Small intestine (tissue), 7 donors: ENCODE results near the gene MBD5. TPM values are rescaled to one million over a fixed set of nuclear protein-coding genes. Genes with fewer than 3 reads are reported as not detected.
A peak's percentile ranks its signal among the peaks of the same experiment; 100 is the strongest.

Experiments
- DNase-seq, 2 donors: peaks; one replicate each; pipeline versions ENCODE4 v3.0.0 to v3.0.0-alpha.2; 2013
- FAIRE-seq: peaks from 2 replicates; lab custom pipeline; 2012; peaks lifted over from hg19 to GRCh38; lab: Jason Lieb, UNC
- H3K27ac ChIP-seq, 3 donors: one replicate each; pipeline ENCODE4 v1.5.1; 2013; ENCODE audit warnings: low read length in 2 of 3, mild to moderate bottlenecking in 2 of 3, control low read depth in 1 of 3, inconsistent platforms in 1 of 3, low read depth in 1 of 3, moderate library complexity in 1 of 3
- H3K27me3 ChIP-seq, 3 donors: one replicate each; pipeline ENCODE4 v1.6.1; 2013; ENCODE audit warnings: low read length in 3 of 3, inconsistent platforms in 1 of 3; ENCODE audit not compliant: control insufficient read depth in 3 of 3, insufficient read depth in 3 of 3
- H3K36me3 ChIP-seq, 3 donors: one replicate each; pipeline ENCODE4 v1.6.1; 2013; ENCODE audit warnings: low read length in 3 of 3, inconsistent platforms in 1 of 3, low read depth in 1 of 3, mild to moderate bottlenecking in 1 of 3, moderate library complexity in 1 of 3; ENCODE audit not compliant: control insufficient read depth in 3 of 3, insufficient read depth in 2 of 3
- H3K4me1 ChIP-seq, 3 donors: one replicate each; pipeline ENCODE4 v1.6.1; 2013; ENCODE audit warnings: low read length in 2 of 3, inconsistent platforms in 1 of 3, low read depth in 1 of 3, mild to moderate bottlenecking in 1 of 3, moderate library complexity in 1 of 3; ENCODE audit not compliant: control insufficient read depth in 3 of 3, insufficient read depth in 2 of 3
- H3K4me3 ChIP-seq, 3 donors: one replicate each; pipeline ENCODE4 v1.5.1; 2013; ENCODE audit warnings: low read length in 3 of 3, control low read depth in 1 of 3, inconsistent platforms in 1 of 3, low read depth in 1 of 3, mild to moderate bottlenecking in 1 of 3, moderate library complexity in 1 of 3
- H3K9me3 ChIP-seq, 2 donors: one replicate each; pipeline ENCODE4 v1.6.1; 2013; ENCODE audit warnings: low read depth in 1 of 2, low read length in 1 of 2; ENCODE audit not compliant: control insufficient read depth in 2 of 2, insufficient read depth in 1 of 2
- WGBS, 3 donors: extraction: QIAGEN DNeasy Blood & Tissue Kit; methylation state at CpG; one replicate each; pipeline ENCODE4 v1.1.7; 2013; 5-methylcytosine and 5-hydroxymethylcytosine counted together
- polyA plus RNA-seq, 4 donors: library from polyadenylated mRNA; stranded (reverse) in 3 of 4; unstranded in 1 of 4; fragments of 200-250 nt in 3 of 4; fragments of 120-200 nt in 1 of 4; gene quantifications; one replicate each; pipeline versions ENCODE4 v1.2.1 to v1.2.3, GENCODE V29; 2013
- donor health status: healthy with polysubstance abuse.
- donor health status: control.
- donor health status: control.
- donor health status: Bipolar disorder and iron deficiency.
- donor health status: healthy.

MBD5 gene
- polyA plus RNA-seq, 4 donors = 2.7 to 19.2 (median 4.7) TPM

GRCh38 chr2:148013876-148014275 is 7.0 kb upstream of the MBD5 start:
- no peak for FAIRE-seq
- Histone ChIP-seq H3K36me3 (no peaks in the 10 kb centered on the region), H3K9me3 (peaks cover 0 to 6% of the 10 kb centered on the region in 2 donors), H3K27ac (no peak overlapping the region), H3K27me3 (no peaks in the 10 kb centered on the region), H3K4me1 (no peaks in the 10 kb centered on the region), H3K4me3 (no peak overlapping the region)
- no peak for DNase-seq
- WGBS, 3 donors = 90 to 91% (median 91%) methylated on average over 2 of the region's 2 CpGs

GRCh38 chr2:148014616-148015015 is 6.3 kb upstream of the MBD5 start:
- Histone ChIP-seq H3K9me3 (peaks cover 0 to 5% of the 10 kb centered on the region in 2 donors), H3K27ac (no peak overlapping the region), H3K36me3 (no peaks in the 10 kb centered on the region), H3K4me3 (no peak overlapping the region), H3K4me1 (peaks cover 0 to 3% (median 0%) of the 10 kb centered on the region in 3 donors), H3K27me3 (no peaks in the 10 kb centered on the region)
- FAIRE-seq (peak; percentile 41), DNase-seq (no peak)
- WGBS, 3 donors = 79 to 88% (median 82%) methylated on average over 5 of the region's 5 CpGs

GRCh38 chr2:148020111-148021058 is 506 bp upstream of the MBD5 start, which contains the start of gene ORC4:
ORC4 (minus strand) TSS chr2:148020737; CDS start chr2:147975958, 44,779 bp downstream.
- no peaks in the 10 kb centered on the region for H3K36me3 ChIP-seq
- no peak for FAIRE-seq
- peaks cover 0 to 3% (median 0%) of the 10 kb centered on the region in 3 donors for H3K4me1 ChIP-seq
- H3K27me3 ChIP-seq = no peaks in the 10 kb centered on the region
- peak within 1 kb of the TSS; percentile 75 to 94 (median 88) for H3K4me3 ChIP-seq
- 0 to 1% (median 0%) methylated on average over 44 to 52 of the region's 52 CpGs for WGBS, 3 donors
- H3K9me3 ChIP-seq = no peaks in the 10 kb centered on the region
- peak; percentile 100 for DNase-seq
- H3K27ac ChIP-seq = peak within 1 kb of the TSS; percentile 85 to 96 (median 94)

- no peaks in the 10 kb centered on the region for H3K36me3 ChIP-seq
- peak in 1 of 2 donors; percentile 6 for DNase-seq
- FAIRE-seq = no peak
- WGBS, 3 donors = 2 to 5% (median 3%) methylated on average over 3 of the region's 3 CpGs
- no peaks in the 10 kb centered on the region for H3K9me3 ChIP-seq
- H3K4me1 ChIP-seq = peaks cover 0 to 3% (median 0%) of the 10 kb centered on the region in 3 donors
- peak overlapping the region; percentile 85 to 96 (median 94) for H3K27ac ChIP-seq
- no peaks in the 10 kb centered on the region for H3K27me3 ChIP-seq
- peak overlapping the region; percentile 61 to 94 (median 88) for H3K4me3 ChIP-seq
These were observed 995 bp downstream of the MBD5 start for GRCh38 chr2:148021886-148022285.

- Histone ChIP-seq H3K4me3 (peak overlapping the region in 2 of 3 donors; percentile 61 to 94), H3K27me3 (no peaks in the 10 kb centered on the region), H3K27ac (peak overlapping the region in 1 of 3 donors; percentile 96), H3K4me1 (peaks cover 0 to 3% (median 0%) of the 10 kb centered on the region in 3 donors), H3K9me3 (no peaks in the 10 kb centered on the region), H3K36me3 (no peaks in the 10 kb centered on the region)
- no peak for DNase-seq
- FAIRE-seq = no peak
- WGBS, 3 donors = 17 to 26% (median 18%) methylated on average over 1 of the region's 1 CpG
These were observed 1.5 kb downstream of the MBD5 start for GRCh38 chr2:148022351-148022750.

- no peaks in the 10 kb centered on the region for H3K27me3 ChIP-seq
- no peak overlapping the region for H3K4me3 ChIP-seq
- H3K9me3 ChIP-seq = no peaks in the 10 kb centered on the region
- H3K4me1 ChIP-seq = peaks cover 0 to 3% (median 0%) of the 10 kb centered on the region in 3 donors
- WGBS, 3 donors = 74 to 93% (median 86%) methylated on average over 2 of the region's 2 CpGs
- H3K36me3 ChIP-seq = no peaks in the 10 kb centered on the region
- DNase-seq (no peak), FAIRE-seq (no peak)
- H3K27ac ChIP-seq = no peak overlapping the region
These were observed 2.0 kb downstream of the MBD5 start for GRCh38 chr2:148022882-148023281.

GRCh38 chr2:148023861-148024260 is 3.0 kb downstream of the MBD5 start:
- peak in 1 of 2 donors; percentile 5 for DNase-seq
- Histone ChIP-seq H3K9me3 (no peaks in the 10 kb centered on the region), H3K4me1 (peaks cover 0 to 3% (median 0%) of the 10 kb centered on the region in 3 donors), H3K4me3 (no peak overlapping the region), H3K36me3 (no peaks in the 10 kb centered on the region), H3K27ac (no peak overlapping the region), H3K27me3 (no peaks in the 10 kb centered on the region)
- FAIRE-seq = no peak

GRCh38 chr2:148026573-148026972 is 5.7 kb downstream of the MBD5 start:
- no peak for FAIRE-seq

More at GRCh38 chr2:148026573-148026972, 5.7 kb downstream of the MBD5 start:
- 93 to 100% (median 98%) methylated on average over 2 of the region's 2 CpGs for WGBS, 3 donors
- Histone ChIP-seq H3K27ac (no peak overlapping the region), H3K4me3 (no peak overlapping the region), H3K9me3 (no peaks in the 10 kb centered on the region), H3K4me1 (no peaks in the 10 kb centered on the region), H3K27me3 (no peaks in the 10 kb centered on the region), H3K36me3 (no peaks in the 10 kb centered on the region)
- no peak for DNase-seq
